ENCODE results near the gene LPP.

DNA sequence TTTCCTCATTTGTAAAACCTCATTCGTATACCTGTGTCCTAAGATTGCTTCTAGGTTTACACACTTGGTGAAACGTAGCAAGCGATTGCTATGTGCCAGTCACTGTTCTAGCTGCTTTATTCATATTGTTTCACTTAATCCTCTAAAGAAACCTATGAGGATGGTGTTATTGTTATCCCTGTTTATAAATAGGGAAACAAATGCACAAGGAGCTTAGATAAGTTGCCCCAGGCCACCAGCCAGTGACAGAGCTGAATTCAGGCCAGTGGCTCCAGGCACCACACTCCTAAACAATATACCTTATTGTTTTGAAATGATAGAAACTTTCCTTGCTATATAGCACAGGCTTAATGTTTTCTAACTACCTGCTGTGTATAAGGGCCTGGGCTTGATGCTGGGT, 44.0 kb downstream of the LPP start:
- TF ChIP-seq, protein P1, sequence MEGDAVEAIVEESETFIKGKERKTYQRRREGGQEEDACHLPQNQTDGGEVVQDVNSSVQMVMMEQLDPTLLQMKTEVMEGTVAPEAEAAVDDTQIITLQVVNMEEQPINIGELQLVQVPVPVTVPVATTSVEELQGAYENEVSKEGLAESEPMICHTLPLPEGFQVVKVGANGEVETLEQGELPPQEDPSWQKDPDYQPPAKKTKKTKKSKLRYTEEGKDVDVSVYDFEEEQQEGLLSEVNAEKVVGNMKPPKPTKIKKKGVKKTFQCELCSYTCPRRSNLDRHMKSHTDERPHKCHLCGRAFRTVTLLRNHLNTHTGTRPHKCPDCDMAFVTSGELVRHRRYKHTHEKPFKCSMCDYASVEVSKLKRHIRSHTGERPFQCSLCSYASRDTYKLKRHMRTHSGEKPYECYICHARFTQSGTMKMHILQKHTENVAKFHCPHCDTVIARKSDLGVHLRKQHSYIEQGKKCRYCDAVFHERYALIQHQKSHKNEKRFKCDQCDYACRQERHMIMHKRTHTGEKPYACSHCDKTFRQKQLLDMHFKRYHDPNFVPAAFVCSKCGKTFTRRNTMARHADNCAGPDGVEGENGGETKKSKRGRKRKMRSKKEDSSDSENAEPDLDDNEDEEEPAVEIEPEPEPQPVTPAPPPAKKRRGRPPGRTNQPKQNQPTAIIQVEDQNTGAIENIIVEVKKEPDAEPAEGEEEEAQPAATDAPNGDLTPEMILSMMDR (IDR thresholded peaks at IDR 0.05; ENCODE audit: insufficient read depth, low read depth, low read length), result no peak
- TF ChIP-seq EZH2 (IDR thresholded peaks at IDR 0.05; ENCODE audit: insufficient read depth, low read length), result no peak
